Measurements from ENCODE around the gene MCF2L. TPM values are rescaled to one million over a fixed set of nuclear protein-coding genes. Genes with fewer than 3 reads are reported as not detected.

Gene MCF2L
- total RNA-seq, 4 donors from 2014 or later: 25.0 to 103 (median 61.0) TPM

DNA sequence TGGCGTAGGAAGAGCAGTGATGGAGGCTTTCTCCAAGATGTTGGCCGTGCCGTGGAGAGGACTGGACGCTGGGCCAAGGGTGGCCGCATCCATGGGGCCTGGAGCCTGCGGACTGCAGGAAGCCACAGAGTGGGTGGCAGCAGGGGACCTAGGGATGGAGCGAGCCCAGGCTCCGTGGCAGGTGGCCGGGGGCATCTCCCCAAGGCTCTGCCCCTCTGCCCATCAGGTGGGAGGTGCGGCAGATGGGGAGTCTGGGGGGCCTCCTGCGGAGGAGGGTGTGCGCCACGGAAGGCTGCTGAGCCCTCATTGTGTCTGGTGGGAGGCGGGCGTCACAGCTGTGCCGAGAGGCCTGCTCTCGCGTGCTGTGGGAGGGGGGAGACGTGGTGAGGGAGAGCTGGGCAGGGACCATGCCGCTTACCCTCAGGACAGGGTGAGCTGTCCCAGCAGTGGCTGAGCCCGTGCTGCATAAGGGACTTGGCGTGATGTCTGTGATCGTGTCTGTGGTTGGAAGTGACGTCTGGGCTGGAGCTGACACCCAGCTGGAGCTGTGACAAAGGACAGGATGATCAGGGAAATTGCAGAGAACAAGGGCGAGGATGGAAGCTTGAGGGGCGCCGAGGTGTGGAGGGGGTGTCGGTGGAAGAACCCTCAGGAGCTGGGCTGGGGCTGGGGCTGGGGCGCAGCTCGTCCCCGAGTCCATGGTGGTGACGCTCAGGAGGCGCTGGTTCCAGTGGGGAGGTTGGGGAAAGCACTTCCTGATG, 13.4 kb downstream of the MCF2L start:
- intact Hi-C loops (cut with DNase I; ENCODE audit: low total_unique reads): no loop called here
- Histone ChIP-seq H3K27me3 (no peaks in the 10 kb centered on the region), H3K9me3 (no peaks in the 10 kb centered on the region), H3K4me1 (no peaks in the 10 kb centered on the region), H3K4me3 (no peak overlapping the region), H3K27ac (peak overlapping the region; percentile 20 to 31), H3K36me3 (no peaks in the 10 kb centered on the region)
- TF ChIP-seq, protein P1, sequence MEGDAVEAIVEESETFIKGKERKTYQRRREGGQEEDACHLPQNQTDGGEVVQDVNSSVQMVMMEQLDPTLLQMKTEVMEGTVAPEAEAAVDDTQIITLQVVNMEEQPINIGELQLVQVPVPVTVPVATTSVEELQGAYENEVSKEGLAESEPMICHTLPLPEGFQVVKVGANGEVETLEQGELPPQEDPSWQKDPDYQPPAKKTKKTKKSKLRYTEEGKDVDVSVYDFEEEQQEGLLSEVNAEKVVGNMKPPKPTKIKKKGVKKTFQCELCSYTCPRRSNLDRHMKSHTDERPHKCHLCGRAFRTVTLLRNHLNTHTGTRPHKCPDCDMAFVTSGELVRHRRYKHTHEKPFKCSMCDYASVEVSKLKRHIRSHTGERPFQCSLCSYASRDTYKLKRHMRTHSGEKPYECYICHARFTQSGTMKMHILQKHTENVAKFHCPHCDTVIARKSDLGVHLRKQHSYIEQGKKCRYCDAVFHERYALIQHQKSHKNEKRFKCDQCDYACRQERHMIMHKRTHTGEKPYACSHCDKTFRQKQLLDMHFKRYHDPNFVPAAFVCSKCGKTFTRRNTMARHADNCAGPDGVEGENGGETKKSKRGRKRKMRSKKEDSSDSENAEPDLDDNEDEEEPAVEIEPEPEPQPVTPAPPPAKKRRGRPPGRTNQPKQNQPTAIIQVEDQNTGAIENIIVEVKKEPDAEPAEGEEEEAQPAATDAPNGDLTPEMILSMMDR (IDR thresholded peaks at IDR 0.05): no peak
- TF ChIP-seq POLR2A (IDR thresholded peaks at IDR 0.05): no peak
- no peak for DNase-seq

DNA sequence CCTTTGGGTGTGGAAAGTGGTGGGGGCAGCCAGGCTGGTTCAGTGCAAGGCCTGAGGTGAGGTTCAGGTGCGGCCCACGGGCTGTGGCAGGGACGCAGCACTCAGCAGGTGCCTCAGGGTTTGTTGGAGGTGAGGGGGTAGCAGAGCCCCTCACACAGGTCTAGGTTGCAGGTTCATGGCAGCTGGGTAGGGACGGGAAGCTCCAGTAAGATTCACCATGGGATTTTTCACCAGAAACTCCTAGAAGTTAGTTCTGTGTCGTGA, 14.0 kb downstream of the MCF2L start:
- DNase-seq: no peak
- Histone ChIP-seq H3K27me3 (no peaks in the 10 kb centered on the region), H3K27ac (peak overlapping the region; percentile 20 to 31), H3K9me3 (no peaks in the 10 kb centered on the region), H3K4me3 (no peak overlapping the region), H3K36me3 (no peaks in the 10 kb centered on the region), H3K4me1 (no peaks in the 10 kb centered on the region)
- intact Hi-C loops (cut with DNase I; ENCODE audit: low total_unique reads): no loop called here
- TF ChIP-seq POLR2A (IDR thresholded peaks at IDR 0.05): no peak
- TF ChIP-seq, protein P1 (IDR thresholded peaks at IDR 0.05): no peak

DNA sequence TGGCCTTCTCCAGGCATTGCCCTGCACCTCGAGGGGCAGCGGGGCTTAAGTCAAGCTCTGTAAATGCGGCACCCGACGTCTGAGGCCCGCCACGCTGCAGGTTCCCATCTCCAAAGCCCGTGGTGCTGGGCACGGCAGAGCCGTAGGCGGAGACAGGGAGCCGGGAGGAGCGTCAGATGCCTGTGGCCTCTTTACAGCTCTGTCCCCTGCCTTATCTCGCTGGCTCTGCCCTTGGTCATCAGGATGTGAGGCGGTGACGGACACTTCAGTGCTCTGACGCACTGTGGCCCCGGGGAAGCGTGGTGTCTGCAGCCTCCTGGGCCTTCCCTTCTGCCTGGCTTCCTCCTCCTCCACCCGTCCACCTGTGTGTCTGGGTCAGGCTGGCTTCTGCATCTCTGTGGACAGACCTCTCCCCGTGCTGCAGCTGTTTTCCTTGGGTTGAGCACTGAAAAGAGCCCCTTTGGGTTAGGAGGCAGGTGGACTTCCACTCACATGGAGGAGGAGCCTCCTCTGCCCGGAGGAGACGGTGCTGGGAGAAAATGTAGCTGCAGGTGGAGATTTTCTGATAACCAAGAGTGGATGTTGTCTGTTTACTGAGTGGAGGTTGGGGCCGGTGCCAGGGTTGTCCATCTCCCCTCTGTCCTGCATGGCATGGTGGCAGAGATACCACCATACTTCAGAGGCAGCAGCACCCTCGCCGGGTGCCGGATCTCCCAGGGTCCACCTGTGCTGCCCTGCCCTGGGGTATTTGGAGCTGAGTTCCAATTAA, 14.6 kb downstream of the MCF2L start:
- no peaks in the 10 kb centered on the region for H3K36me3 ChIP-seq
- H3K27ac ChIP-seq: no peak overlapping the region
- intact Hi-C loops (cut with DNase I; ENCODE audit: low total_unique reads): no loop called here
- H3K4me1 ChIP-seq: no peaks in the 10 kb centered on the region
- no peak for DNase-seq
- TF ChIP-seq, protein P1 (IDR thresholded peaks at IDR 0.05): no peak
- no peak for TF ChIP-seq POLR2A (IDR thresholded peaks at IDR 0.05)
- no peaks in the 10 kb centered on the region for H3K27me3 ChIP-seq
- H3K4me3 ChIP-seq: no peak overlapping the region
- no peaks in the 10 kb centered on the region for H3K9me3 ChIP-seq

DNA sequence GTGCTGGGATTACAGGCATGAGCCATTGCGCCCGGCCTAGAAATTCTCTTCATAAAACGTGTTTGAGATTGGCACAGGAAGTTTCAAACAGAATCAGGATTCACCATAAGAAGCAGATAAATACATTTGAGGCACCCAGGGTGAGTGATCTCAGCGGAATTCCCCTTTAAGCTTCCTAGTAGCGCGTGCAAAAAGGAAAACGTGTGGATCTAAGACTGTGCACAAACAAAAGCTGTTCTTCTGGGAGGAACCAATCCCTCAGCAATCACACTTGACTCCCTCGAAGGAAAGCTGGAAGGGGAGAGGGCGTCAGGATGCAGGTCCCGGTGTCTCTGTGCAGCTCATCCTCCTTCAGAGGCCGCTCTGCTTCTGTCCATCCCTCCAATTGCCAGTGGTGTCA, 15.5 kb downstream of the MCF2L start:
- intact Hi-C loops (cut with DNase I; ENCODE audit: low total_unique reads): no loop called here
- Histone ChIP-seq H3K9me3 (no peaks in the 10 kb centered on the region), H3K36me3 (no peaks in the 10 kb centered on the region), H3K27me3 (no peaks in the 10 kb centered on the region), H3K27ac (no peak overlapping the region), H3K4me1 (no peaks in the 10 kb centered on the region), H3K4me3 (no peak overlapping the region)
- no peak for DNase-seq
- no peak for TF ChIP-seq POLR2A (IDR thresholded peaks at IDR 0.05)
- TF ChIP-seq, protein P1 (IDR thresholded peaks at IDR 0.05): no peak
